Prostate gland (tissue), 2 donors: ENCODE results near the gene SEPTIN2. TPM values are rescaled to one million over a fixed set of nuclear protein-coding genes. Genes with fewer than 3 reads are reported as not detected.

Experiments
- DNase-seq: peaks from one replicate; pipeline ENCODE4 v3.0.0-alpha.2; 2019; ENCODE audit warnings: low spot score
- H3K27ac ChIP-seq, 2 donors: fragments of 200-600 bp; sonication (generic); 2 replicates each; pipeline ENCODE4 v1.5.1; 2017 to 2019
- H3K27me3 ChIP-seq: fragments of 200-600 bp; sonication (generic); replicated peaks from 2 replicates; pipeline ENCODE4 v1.5.1; 2019; ENCODE audit not compliant: insufficient read depth
- H3K36me3 ChIP-seq, 2 donors: fragments of 200-600 bp; sonication (generic); 1 replicate in 1 of 2; 2 replicates in 1 of 2; pipeline versions ENCODE4 v1.5.1 to v1.8.1; 2017 to 2019
- H3K4me1 ChIP-seq: fragments of 200-600 bp; sonication (generic); replicated peaks from 2 replicates; pipeline ENCODE4 v1.5.1; 2019
- H3K4me3 ChIP-seq, 2 donors: fragments of 200-600 bp; sonication (generic); 2 replicates each; pipeline ENCODE4 v1.5.1; 2017 to 2019
- H3K9me3 ChIP-seq: fragments of 200-600 bp; sonication (generic); 2 replicates; pipeline ENCODE4 v1.5.1; 2017
- CTCF ChIP-seq, 4 experiments: fragments of 200-600 bp in 2 of 4; fragments of 450-650 bp in 2 of 4; sonication (generic) in 2 of 4; IDR thresholded peaks; 1 replicate in 3 of 4; 2 replicates in 1 of 4; pipeline ENCODE4 v1.5.1; 2016 to 2019; ENCODE audit warnings: antibody characterized with exemption in 4 of 4, mild to moderate bottlenecking in 2 of 4, moderate library complexity in 2 of 4
- POLR2A ChIP-seq: fragments of 450-650 bp; IDR thresholded peaks from one replicate; pipeline ENCODE4 v1.6.1; 2016; ENCODE audit warnings: antibody characterized with exemption, mild to moderate bottlenecking
- POLR2AphosphoS5 ChIP-seq: sonication (generic); formaldehyde crosslinking; IDR thresholded peaks from one replicate; pipeline ENCODE4 v1.6.1; 2017; ENCODE audit warnings: antibody characterized with exemption
- WGBS: methylation state at CpG from one replicate; pipeline ENCODE4 v1.1.5; 2018; 5-methylcytosine and 5-hydroxymethylcytosine counted together
- intact Hi-C: fragments of 100-400 bp; cut with DNase I; formaldehyde crosslinking; loops from one replicate; pipeline ENCODE4 v1.14.2; 2022
- total RNA-seq, 2 donors: library from RNA; depleted of rRNA; stranded (reverse); fragments of >200 nt; gene quantifications; one replicate each; pipeline ENCODE4 v1.1.0, GENCODE V29; 2016

Gene SEPTIN2
- total RNA-seq, 2 donors from 2014 or later: 202 to 284 TPM

DNA sequence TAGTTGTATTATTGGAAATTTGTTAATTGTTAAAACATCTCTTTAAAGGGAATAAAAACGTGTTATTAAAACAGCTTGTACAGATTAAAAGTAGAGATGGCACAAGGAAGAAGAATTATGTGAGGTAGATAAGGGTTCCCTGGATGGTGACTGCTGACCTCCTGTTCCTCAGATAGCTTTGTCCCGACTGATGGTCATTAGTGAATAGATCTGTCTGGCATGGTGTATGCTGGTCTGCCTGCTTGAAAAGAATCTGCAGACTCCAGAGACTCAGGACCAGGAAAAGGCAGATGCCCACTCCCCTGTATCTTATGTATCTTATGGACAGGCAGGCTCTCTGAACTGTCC lies 34.8 kb downstream of the SEPTIN2 start:
- intact Hi-C loops: loop anchor here (10.0 kb wide), 1 partner anchor 154 kb away; the partner anchor contains the start of gene STK25
- no peak overlapping the region for H3K4me3 ChIP-seq
- 67% methylated on average over 2 of the region's 2 CpGs for WGBS
- peaks cover 9 to 11% of the 10 kb centered on the region in 2 donors for H3K36me3 ChIP-seq
- no peak for TF ChIP-seq POLR2AphosphoS5
- TF ChIP-seq CTCF (IDR thresholded peaks at IDR 0.05): no peak
- no peak for TF ChIP-seq POLR2A
- H3K4me1 ChIP-seq: peaks cover 4% of the 10 kb centered on the region
- no peak for DNase-seq
- no peak overlapping the region for H3K27ac ChIP-seq
- no peaks in the 10 kb centered on the region for H3K9me3 ChIP-seq
- H3K27me3 ChIP-seq: no peaks in the 10 kb centered on the region

- 67% methylated on average over 9 of the region's 9 CpGs for WGBS
- no peak for DNase-seq
- intact Hi-C loops: loop anchor here (10.0 kb wide), 1 partner anchor 154 kb away; the partner anchor contains the start of gene STK25
- no peak overlapping the region for H3K27ac ChIP-seq
- TF ChIP-seq POLR2A: no peak
- no peak overlapping the region for H3K4me3 ChIP-seq
- H3K36me3 ChIP-seq: peaks cover 6 to 11% of the 10 kb centered on the region in 2 donors
- H3K9me3 ChIP-seq: no peaks in the 10 kb centered on the region
- H3K27me3 ChIP-seq: no peaks in the 10 kb centered on the region
- peaks cover 4% of the 10 kb centered on the region for H3K4me1 ChIP-seq
Measured at GRCh38 chr2:241350878-241351639, 35.3 kb downstream of the SEPTIN2 start.

- TF ChIP-seq POLR2AphosphoS5: no peak
- no peak for TF ChIP-seq CTCF (IDR thresholded peaks at IDR 0.05)
- TF ChIP-seq POLR2A: no peak
- H3K27ac ChIP-seq: no peak overlapping the region
- intact Hi-C loops: loop anchor here (10.0 kb wide), 1 partner anchor 153 kb away; the partner anchor contains the start of gene STK25
- 41% methylated on average over 3 of the region's 3 CpGs for WGBS
- H3K27me3 ChIP-seq: no peaks in the 10 kb centered on the region
- peaks cover 4% of the 10 kb centered on the region for H3K4me1 ChIP-seq
- no peaks in the 10 kb centered on the region for H3K9me3 ChIP-seq
- H3K36me3 ChIP-seq: peaks cover 4 to 11% of the 10 kb centered on the region in 2 donors
- no peak overlapping the region for H3K4me3 ChIP-seq
- DNase-seq: no peak
Measured at GRCh38 chr2:241351640-241352031, 35.9 kb downstream of the SEPTIN2 start.

DNA sequence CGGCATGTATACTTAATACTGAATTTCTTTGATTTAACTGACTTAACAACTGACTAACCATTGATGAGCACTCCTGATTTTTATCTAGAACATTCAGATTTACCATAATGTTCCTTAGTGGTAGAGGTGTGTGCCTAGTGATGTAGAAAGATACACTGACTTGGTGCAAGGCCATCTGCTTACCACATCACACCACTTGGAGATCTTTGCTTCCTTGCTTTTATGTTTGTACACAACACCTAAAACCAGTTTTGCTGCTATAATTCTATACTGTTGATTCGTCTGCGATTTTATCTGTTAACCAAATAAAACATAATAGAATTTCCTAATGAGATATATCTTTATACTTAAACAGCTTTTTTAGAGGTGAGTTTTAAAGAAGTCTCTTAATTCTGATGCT lies 36.5 kb downstream of the SEPTIN2 start:
- no peaks in the 10 kb centered on the region for H3K27me3 ChIP-seq
- H3K4me3 ChIP-seq: no peak overlapping the region
- peaks cover 9% of the 10 kb centered on the region for H3K4me1 ChIP-seq
- H3K9me3 ChIP-seq: no peaks in the 10 kb centered on the region
- peaks cover 4 to 11% of the 10 kb centered on the region in 2 donors for H3K36me3 ChIP-seq
- no peak for TF ChIP-seq CTCF (IDR thresholded peaks at IDR 0.05)
- no peak for TF ChIP-seq POLR2A
- no peak for TF ChIP-seq POLR2AphosphoS5
- no peak for DNase-seq
- H3K27ac ChIP-seq: no peak overlapping the region
- 53% methylated on average over 3 of the region's 3 CpGs for WGBS
- intact Hi-C loops: loop anchor here (10.0 kb wide), 1 partner anchor 153 kb away; the partner anchor contains the start of gene STK25

DNA sequence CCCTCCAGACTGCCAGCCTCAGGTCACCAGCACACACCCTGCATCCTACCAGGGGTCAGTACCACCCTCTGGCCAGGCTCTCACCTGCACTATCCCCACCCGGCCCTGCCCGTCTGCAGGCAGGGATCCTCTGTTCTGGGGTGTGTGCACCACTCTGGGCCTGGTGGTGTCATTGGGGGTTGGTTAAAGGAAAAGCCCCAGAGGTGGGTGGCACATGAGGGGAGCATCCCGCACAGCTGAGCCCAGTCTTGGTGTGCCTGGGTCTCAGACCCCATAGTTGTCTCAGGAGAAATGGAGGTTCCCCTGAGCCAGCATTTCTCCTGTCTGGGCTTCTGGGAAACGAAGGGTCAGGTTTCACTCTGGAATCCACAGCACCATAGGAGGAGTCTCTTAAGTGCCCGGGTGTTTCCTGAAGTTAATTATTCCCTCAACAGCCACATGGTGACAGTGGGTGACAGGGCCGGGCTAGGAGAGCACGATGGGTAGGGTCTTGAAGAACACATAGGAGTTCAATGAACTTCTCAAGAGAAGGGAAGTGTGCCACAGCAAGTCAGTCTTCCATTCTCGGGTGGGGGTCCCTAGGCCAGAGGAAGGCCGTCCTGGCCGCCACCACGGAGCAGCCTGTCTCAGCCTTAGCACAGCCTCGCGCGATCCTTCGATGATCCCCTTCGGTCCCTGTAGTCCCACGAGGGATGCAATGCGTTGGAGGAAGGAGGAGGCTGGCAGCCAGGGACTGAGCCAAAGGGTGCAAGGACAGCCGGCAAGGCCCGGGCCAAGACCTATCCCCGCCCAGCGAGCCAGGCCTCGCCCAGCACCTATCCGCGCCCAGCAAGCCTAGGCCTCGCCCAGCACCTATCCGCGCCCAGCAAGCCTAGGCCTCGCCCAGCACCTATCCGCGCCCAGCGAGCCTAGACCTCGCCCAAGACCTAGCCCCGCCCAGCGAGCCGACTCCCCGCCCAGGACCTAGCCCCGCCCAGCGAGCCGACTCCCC lies 39.2 kb downstream of the SEPTIN2 start:
- Histone ChIP-seq H3K27me3 (no peaks in the 10 kb centered on the region), H3K4me1 (peaks cover 9% of the 10 kb centered on the region), H3K36me3 (peaks cover 4 to 11% of the 10 kb centered on the region in 2 donors), H3K4me3 (no peak overlapping the region), H3K9me3 (no peaks in the 10 kb centered on the region), H3K27ac (peak overlapping the region; percentile 49 to 68)
- intact Hi-C loops: loop anchor here (5.0 to 10.0 kb wide), 2 partner anchors 83 to 150 kb away; partner anchors contain the start of gene STK25
- WGBS: 25% methylated on average over 34 of the region's 40 CpGs
- TF ChIP-seq POLR2AphosphoS5 (no peak), POLR2A (peak; percentile 28)
- DNase-seq: peak; percentile 89
